OCI-LY3 (cell line): ENCODE measurements around the gene AUTS2.

ENCODE experiments used
- H2AFZ ChIP-seq: fragments of 200-600, 300-600 bp; shearing (Covaris generic); 2 replicates; pipeline ENCODE4 v1.6.0; 2014; ENCODE audit warnings: antibody characterized with exemption, low read depth, low read length
- H3K27ac ChIP-seq: fragments of 200-600, 300-600 bp; sonication (generic); 2 replicates; pipeline ENCODE4 v1.5.1; 2014; ENCODE audit warnings: mild to moderate bottlenecking, low read length, moderate library complexity, mixed read lengths
- H3K27me3 ChIP-seq: fragments of 200-600, 300-600 bp; sonication (generic); 2 replicates; pipeline ENCODE4 v1.6.1; 2014; ENCODE audit warnings: low read depth, low read length, mixed read lengths
- H3K36me3 ChIP-seq: fragments of 200-600, 300-600 bp; sonication (generic); replicated peaks from 2 replicates; pipeline ENCODE3; 2014; ENCODE audit warnings: low read depth, low read length, mixed read lengths
- H3K4me1 ChIP-seq: fragments of 300-600, 200-600 bp; sonication (generic); 2 replicates; pipeline ENCODE4 v1.6.1; 2014; ENCODE audit warnings: low read length, mixed read lengths
- H3K4me2 ChIP-seq: fragments of 200-600, 300-600 bp; sonication (generic); 2 replicates; pipeline ENCODE4 v1.6.1; 2014; ENCODE audit warnings: low read length, mixed read lengths
- H3K4me3 ChIP-seq: fragments of 300-600, 200-600 bp; sonication (generic); 2 replicates; pipeline ENCODE4 v1.5.1; 2014; ENCODE audit warnings: antibody characterized with exemption, mild to moderate bottlenecking, low read length, moderate library complexity
- H3K79me2 ChIP-seq: fragments of 300-600, 200-600 bp; shearing (Covaris generic); 2 replicates; pipeline ENCODE4 v1.6.1; 2014; ENCODE audit warnings: mild to moderate bottlenecking, low read length, mixed read lengths
- H3K9ac ChIP-seq: fragments of 300-600, 200-600 bp; shearing (Covaris generic); 2 replicates; pipeline ENCODE4 v1.6.0; 2014; ENCODE audit warnings: mild to moderate bottlenecking, low read length, moderate library complexity
- H3K9me3 ChIP-seq: fragments of 200-600, 300-600 bp; shearing (Covaris generic); 2 replicates; pipeline ENCODE4 v1.6.1; 2014; ENCODE audit warnings: low read length, mixed read lengths; ENCODE audit not compliant: insufficient read depth
- H4K20me1 ChIP-seq: fragments of 200-600, 300-600 bp; sonication (generic); 2 replicates; pipeline ENCODE4 v1.6.1; 2016; ENCODE audit warnings: low read length, mixed read lengths; ENCODE audit not compliant: insufficient read depth
- EZH2phosphoT487 ChIP-seq: fragments of 200-600 bp; shearing (Covaris generic); IDR thresholded peaks from 2 replicates; pipeline ENCODE4 v1.6.1; 2018; ENCODE audit warnings: antibody characterized with exemption, mixed run types, low read depth
- TF ChIP-seq, protein P1 (sequence below): fragments of 200-600, 300-600 bp; sonication (generic); IDR thresholded peaks from 2 replicates; pipeline ENCODE4 v1.5.1; 2014; ENCODE audit warnings: antibody characterized with exemption, low read length, low read depth

AUTS2 gene

DNA sequence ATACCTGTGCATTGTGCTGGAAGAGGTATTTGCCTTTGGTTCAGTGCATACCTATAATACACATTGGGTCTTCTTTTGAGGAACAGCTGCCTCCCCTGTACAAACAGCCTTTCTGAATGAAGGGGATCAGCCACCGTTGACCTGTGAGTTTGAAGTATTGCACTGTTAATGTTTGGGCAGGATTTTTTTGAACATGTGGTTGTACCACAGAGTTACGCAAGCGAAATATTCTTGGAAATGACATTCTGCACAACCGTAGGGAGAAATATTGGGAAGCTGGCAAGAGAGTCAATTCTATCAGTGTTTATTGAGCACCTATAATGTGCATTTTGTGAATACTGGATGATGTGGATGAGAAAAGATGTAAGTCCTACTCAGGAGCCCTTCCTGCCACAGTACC lies 270.6 kb downstream of the AUTS2 start:
- no peaks in the 10 kb centered on the region for H4K20me1 ChIP-seq
- no peak overlapping the region for H3K4me3 ChIP-seq
- TF ChIP-seq, protein P1, sequence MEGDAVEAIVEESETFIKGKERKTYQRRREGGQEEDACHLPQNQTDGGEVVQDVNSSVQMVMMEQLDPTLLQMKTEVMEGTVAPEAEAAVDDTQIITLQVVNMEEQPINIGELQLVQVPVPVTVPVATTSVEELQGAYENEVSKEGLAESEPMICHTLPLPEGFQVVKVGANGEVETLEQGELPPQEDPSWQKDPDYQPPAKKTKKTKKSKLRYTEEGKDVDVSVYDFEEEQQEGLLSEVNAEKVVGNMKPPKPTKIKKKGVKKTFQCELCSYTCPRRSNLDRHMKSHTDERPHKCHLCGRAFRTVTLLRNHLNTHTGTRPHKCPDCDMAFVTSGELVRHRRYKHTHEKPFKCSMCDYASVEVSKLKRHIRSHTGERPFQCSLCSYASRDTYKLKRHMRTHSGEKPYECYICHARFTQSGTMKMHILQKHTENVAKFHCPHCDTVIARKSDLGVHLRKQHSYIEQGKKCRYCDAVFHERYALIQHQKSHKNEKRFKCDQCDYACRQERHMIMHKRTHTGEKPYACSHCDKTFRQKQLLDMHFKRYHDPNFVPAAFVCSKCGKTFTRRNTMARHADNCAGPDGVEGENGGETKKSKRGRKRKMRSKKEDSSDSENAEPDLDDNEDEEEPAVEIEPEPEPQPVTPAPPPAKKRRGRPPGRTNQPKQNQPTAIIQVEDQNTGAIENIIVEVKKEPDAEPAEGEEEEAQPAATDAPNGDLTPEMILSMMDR, result no peak
- TF ChIP-seq EZH2phosphoT487, result no peak
- H3K4me2 ChIP-seq, result no peak overlapping the region
- H3K27ac ChIP-seq, result no peak overlapping the region
- no peaks in the 10 kb centered on the region for H3K36me3 ChIP-seq
- no peak overlapping the region for H3K9ac ChIP-seq
- no peaks in the 10 kb centered on the region for H3K4me1 ChIP-seq
- H3K9me3 ChIP-seq, result no peaks in the 10 kb centered on the region
- no peak overlapping the region for H2AFZ ChIP-seq
- H3K27me3 ChIP-seq, result 0 out of 2 replicates have a peak, but pooled peaks cover 4% of the 10 kb centered on the region
- H3K79me2 ChIP-seq, result no peaks in the 10 kb centered on the region

DNA sequence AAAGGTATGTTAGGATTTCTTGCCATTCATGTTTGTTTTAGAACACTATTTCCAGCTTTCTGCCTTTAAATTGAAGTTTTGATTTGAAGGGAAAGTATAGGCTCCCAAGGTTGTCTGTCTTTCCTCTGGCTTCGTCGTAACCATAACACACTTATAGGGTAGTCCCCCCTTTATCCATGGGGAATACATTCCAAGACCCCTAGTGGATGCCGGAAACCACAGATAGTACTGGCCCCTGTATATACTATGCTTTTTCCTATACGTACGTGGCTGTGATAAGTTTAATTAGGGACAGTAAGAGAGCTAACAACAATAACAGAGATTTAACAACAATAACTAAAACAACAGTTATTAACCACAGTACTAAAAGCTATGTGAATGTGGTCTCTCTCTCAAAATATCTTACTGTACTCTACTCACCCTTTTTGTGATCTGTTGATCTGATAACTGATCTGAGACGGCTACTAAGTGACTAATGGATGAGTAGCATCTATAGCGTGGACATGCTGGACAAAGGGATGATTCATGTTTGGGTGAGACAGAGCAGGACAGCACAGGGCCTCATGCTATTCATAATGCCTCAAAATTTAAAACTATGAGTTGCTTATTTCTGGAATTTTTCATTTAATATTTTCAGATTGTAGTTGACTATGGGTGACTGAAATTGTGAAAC lies 273.1 kb downstream of the AUTS2 start:
- no peaks in the 10 kb centered on the region for H4K20me1 ChIP-seq
- H3K9me3 ChIP-seq, result no peaks in the 10 kb centered on the region
- H3K27ac ChIP-seq, result no peak overlapping the region
- H3K36me3 ChIP-seq, result no peaks in the 10 kb centered on the region
- H3K4me2 ChIP-seq, result no peak overlapping the region
- H3K27me3 ChIP-seq, result no peaks in the 10 kb centered on the region
- no peak overlapping the region for H3K9ac ChIP-seq
- no peak overlapping the region for H2AFZ ChIP-seq
- H3K4me1 ChIP-seq, result no peaks in the 10 kb centered on the region
- H3K79me2 ChIP-seq, result no peaks in the 10 kb centered on the region
- TF ChIP-seq, protein P1, result no peak
- no peak for TF ChIP-seq EZH2phosphoT487
- no peak overlapping the region for H3K4me3 ChIP-seq

DNA sequence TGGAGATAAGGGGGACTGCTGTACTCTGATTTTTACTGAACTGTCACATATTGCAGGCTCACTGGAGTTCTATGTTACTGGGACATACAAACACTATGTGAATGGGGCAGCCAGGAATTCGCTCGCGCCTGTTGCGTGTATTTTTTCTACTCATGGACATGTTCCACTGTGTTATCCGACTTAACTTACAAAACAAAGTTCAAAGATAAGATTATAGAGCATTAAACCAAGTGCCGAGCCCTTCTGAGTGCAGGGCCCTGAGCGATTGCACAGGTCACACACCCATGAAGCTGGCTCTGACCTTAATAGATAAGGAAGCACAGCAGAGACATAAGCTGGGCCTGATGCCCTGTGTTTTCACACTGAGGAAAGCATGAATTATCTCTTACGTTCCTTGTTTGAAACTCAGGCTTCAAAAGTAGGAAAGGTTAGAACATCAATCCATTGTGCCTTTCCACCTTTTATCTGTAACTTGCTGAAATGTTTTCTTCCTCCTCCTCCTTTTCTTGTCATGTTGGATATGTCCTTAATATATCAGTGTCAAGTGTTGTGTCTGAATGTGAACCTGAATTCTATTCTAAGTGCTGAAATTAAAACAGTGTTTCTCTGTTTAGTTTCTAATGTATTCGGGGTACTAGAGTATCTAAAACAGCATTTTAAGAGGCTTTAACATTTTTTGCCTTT lies 273.8 kb downstream of the AUTS2 start:
- H3K4me1 ChIP-seq, result no peaks in the 10 kb centered on the region
- H3K79me2 ChIP-seq, result no peaks in the 10 kb centered on the region
- no peaks in the 10 kb centered on the region for H3K9me3 ChIP-seq
- no peaks in the 10 kb centered on the region for H3K27me3 ChIP-seq
- no peak overlapping the region for H2AFZ ChIP-seq
- TF ChIP-seq, protein P1, result no peak
- TF ChIP-seq EZH2phosphoT487, result no peak
- H3K4me2 ChIP-seq, result no peak overlapping the region
- no peak overlapping the region for H3K4me3 ChIP-seq
- no peak overlapping the region for H3K27ac ChIP-seq
- no peak overlapping the region for H3K9ac ChIP-seq
- no peaks in the 10 kb centered on the region for H3K36me3 ChIP-seq
- no peaks in the 10 kb centered on the region for H4K20me1 ChIP-seq

DNA sequence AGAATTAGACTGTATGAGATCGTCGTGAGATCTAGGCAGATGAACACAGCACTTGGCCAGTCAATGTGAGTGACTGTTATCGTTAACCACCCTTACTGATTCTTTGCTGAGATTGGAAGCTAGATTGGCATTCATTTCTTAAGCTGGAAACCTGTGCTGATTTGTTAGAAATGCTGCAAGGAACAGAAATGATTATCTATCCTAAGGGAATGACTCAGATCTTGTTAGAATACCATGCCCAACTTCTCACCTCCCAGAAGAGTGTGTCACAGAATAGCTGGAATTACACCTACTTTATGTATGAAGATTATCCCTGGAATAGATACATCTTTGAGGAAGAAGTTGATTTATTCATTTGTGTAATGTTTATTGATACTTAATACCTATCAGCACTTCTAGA lies 275.2 kb downstream of the AUTS2 start:
- H3K4me1 ChIP-seq, result no peaks in the 10 kb centered on the region
- H3K9me3 ChIP-seq, result no peaks in the 10 kb centered on the region
- H3K9ac ChIP-seq, result no peak overlapping the region
- no peaks in the 10 kb centered on the region for H3K36me3 ChIP-seq
- no peak overlapping the region for H3K4me2 ChIP-seq
- no peaks in the 10 kb centered on the region for H3K79me2 ChIP-seq
- no peak overlapping the region for H2AFZ ChIP-seq
- H4K20me1 ChIP-seq, result no peaks in the 10 kb centered on the region
- H3K27me3 ChIP-seq, result no peaks in the 10 kb centered on the region
- no peak overlapping the region for H3K27ac ChIP-seq
- TF ChIP-seq EZH2phosphoT487, result no peak
- TF ChIP-seq, protein P1, result no peak
- H3K4me3 ChIP-seq, result no peak overlapping the region
